Measurements from ENCODE around the gene SMAD3.

The SMAD3 gene

GRCh38 chr15:67207555-67208207, 142.3 kb downstream of the SMAD3 start:
- no peak for DNase-seq

- DNase-seq: no peak
Observed at GRCh38 chr15:67208396-67208795, 143.0 kb downstream of the SMAD3 start.

GRCh38 chr15:67210555-67211168, 145.3 kb downstream of the SMAD3 start:
- DNase-seq: no peak

DNA sequence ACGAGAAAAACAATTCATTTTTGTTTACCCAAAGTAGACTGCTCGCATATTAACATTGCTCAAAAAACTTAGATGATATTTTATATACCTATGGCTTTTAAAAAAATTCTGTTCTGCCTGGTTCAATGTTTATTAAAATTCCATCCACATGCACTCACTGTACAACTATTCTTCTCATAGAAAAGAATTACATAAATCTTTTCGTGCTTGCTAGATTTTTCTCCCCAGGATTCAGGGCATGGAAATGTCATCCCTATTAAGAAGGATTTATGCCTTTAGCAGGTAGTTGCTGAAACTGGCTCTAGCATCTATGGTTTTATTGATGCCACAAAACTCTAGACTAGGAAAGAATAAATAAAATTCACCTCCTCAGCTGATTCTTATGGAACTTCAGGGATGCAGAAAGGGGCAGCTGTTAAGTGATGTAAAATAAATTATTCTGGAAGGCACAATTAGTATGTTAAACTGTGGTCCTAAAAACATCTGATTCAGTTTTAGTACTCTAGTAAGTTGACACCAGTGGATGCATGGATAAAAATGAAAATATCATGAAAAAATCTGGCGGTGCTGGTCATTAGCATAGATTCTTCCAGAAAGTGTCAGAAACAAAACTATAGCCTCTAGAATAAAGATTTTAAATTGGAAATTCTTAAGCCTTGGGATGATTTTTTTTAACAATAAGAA, 147.4 kb downstream of the SMAD3 start:
- DNase-seq: no peak

GRCh38 chr15:67215102-67215501, 149.7 kb downstream of the SMAD3 start:
- no peak for DNase-seq

GRCh38 chr15:67216859-67217258, 151.5 kb downstream of the SMAD3 start:
- no peak for DNase-seq

DNA sequence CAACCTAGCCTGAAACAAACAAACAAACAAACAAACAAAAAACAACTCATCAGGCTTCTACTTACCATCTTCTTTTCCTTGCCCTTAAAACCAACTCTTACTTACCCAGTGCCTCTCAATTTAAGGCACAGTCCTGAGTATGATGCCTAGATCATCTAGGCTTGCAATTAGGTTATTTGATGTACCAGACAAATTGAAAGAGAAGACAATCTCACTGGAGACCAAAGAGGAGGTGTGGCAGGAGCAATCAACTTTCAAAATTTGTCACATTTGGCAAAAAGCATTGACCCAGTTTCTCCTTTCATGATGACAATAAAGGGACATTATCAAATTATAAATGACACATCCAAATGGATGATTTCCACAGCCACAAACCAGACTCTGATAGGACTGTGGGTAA, 153.0 kb downstream of the SMAD3 start:
- DNase-seq: no peak

GRCh38 chr15:67219288-67219687, 153.9 kb downstream of the SMAD3 start:
- DNase-seq: no peak

GRCh38 chr15:67224889-67225288, 159.5 kb downstream of the SMAD3 start:
- no peak for DNase-seq

DNA sequence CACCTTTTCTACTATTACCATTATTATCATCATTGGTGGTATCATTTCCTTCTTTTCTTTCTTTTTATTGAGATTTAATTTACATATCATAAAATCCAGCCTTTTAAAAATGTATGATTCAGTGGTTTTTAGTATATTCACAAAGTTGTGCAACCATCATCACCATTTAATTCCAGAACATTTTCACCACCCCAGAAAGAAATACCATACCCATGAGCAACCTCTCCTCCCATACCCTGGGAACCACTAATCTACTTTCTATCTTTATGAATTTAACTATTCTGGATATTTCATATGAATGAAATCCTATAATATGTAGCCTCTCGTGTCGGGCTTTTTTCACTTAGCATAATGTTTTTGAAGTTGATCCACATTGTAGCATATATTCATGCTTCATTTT, 159.9 kb downstream of the SMAD3 start:
- DNase-seq: no peak

- no peak for DNase-seq
Observed at GRCh38 chr15:67227431-67227830, 162.0 kb downstream of the SMAD3 start.

DNA sequence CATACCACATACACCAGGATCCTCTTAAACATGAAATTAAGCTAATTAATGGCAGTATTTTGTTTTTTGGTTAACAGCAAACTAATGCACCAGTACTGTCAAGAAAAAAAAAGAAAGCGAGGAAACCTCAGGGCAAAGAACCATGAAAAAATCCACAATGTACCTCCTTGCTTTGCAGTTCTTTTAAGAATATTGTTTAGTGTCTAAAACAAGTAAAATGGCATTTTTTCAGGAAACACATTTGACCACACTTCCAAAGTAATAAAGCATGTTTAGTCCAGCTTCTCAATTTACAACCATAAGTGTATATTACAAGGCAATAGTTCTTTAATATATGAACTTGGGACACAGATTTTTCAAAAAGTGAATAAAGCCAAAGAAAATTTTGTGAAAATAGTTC, 162.4 kb downstream of the SMAD3 start:
- no peak for DNase-seq

GRCh38 chr15:67228286-67228685, 162.9 kb downstream of the SMAD3 start:
- no peak for DNase-seq

- DNase-seq: no peak
Observed at GRCh38 chr15:67230504-67230903, 165.1 kb downstream of the SMAD3 start.

GRCh38 chr15:67232591-67232990, 167.2 kb downstream of the SMAD3 start:
- no peak for DNase-seq

DNA sequence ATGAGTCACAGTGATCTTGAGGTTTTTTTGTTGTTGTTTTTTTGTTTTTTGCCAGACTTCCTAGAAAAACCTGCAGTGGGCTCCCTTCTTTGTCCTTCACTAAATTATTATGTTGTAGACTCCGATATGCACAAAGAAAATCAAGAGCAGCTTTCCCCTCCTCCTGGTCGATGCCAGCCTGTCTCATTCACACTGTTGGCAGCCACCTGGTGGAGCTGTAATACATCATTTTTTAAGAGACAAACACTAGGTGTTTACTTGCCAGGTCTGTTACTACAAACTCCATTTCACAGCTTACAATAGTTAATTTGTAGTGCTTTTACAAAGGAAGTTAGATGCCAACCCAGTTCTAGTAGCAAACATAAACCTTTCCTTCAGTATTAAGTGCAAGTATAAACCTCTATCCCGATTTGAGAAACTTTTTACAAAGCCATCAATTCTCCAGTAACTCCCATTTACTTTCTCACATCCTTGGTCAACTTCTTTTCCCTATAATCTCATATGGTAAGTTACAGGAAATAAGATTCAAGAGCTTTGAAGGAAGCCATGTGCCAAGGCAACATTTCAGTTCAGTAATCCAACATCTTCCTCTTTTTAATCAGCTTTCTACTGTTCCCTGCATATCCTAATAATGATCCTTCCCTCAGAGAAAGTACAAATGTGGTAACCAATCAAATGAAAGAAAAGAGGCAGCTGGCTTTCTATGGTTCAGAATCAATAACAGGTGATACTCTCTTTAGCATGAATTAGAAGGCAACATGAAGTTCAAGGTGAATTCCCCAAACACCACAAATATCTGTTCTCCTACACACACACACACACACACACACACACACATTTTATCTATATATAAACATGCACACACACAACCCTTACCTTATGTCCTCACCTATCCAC, 175.1 kb downstream of the SMAD3 start:
- no peak for DNase-seq

DNA sequence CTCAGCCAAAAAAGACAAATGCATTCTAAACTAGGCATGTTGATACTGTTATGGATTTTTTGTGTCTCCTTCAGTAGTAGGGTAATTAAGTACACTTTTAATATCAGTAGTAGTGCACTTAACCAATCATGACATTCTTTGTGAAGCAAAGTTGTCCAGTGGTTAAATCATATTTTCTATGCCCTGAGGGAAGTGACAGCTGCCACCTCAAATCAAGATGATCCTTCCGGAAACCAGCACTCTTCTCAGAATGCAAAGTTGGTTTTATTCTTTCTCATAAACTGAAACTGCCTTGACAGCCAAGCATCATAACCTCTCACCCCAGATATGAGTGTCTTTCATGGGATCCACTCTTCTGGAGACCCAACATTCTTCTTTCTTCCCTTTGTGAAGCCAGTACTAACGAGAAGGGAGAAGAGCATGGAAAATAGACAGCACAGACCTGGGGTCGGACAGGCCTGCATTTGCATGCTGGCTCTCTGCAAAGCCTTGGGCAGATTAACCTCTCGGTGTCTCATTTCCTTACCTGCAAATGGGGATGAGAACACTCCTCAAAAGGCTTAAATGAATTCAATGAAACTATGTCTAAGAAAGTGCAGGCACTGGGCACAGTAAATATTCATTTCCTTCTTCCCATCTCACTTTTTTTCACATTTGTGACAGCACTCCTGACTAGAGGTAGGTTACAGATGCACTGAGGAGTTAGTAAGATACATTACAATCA, 175.9 kb downstream of the SMAD3 start:
- DNase-seq: no peak

DNA sequence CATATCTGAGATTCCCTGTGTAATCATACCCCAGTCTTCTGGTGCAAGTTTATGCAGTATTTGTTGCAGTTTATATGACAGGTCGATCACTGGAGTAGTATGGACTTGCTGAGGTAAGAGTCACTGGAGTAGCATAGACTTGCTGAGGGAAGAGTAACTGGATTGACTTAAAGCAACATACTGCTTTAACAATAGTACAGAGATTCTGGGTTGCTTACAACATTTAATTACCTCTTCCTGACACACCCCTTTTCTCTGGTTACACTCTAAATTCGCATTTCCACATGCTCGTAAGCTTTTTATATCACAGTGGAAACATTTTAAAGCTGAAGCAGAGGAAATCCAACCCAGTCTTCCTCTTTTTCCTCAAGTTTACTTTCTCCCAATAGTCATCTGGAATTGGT, 177.3 kb downstream of the SMAD3 start:
- no peak for DNase-seq

Measured in CD4-positive, alpha-beta T cell treated with Interferon gamma for 1 hour (primary cell).